ENCODE measurements around the gene WDR17.

DNA sequence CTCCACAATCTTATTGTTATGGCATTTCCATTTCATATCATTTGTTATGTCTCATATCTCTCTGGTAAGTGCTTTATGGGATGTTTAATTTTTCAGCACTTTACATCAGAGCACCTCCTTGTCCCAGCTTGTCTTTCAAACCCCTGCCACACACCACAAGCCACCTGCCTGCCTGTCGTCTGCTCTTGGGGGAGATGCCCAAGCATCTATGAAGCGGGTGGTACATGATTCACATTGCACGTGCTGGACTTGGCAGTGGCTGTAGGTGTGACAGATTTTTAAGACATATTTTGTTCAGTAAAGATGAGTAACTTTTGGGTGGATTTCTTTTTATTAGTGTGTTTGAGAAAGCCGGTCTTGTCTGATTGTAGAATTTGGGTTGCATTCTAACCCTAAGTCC lies 143.9 kb downstream of the WDR17 start:
- TF ChIP-seq, protein P1, sequence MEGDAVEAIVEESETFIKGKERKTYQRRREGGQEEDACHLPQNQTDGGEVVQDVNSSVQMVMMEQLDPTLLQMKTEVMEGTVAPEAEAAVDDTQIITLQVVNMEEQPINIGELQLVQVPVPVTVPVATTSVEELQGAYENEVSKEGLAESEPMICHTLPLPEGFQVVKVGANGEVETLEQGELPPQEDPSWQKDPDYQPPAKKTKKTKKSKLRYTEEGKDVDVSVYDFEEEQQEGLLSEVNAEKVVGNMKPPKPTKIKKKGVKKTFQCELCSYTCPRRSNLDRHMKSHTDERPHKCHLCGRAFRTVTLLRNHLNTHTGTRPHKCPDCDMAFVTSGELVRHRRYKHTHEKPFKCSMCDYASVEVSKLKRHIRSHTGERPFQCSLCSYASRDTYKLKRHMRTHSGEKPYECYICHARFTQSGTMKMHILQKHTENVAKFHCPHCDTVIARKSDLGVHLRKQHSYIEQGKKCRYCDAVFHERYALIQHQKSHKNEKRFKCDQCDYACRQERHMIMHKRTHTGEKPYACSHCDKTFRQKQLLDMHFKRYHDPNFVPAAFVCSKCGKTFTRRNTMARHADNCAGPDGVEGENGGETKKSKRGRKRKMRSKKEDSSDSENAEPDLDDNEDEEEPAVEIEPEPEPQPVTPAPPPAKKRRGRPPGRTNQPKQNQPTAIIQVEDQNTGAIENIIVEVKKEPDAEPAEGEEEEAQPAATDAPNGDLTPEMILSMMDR (conservative IDR thresholded peaks at IDR 0.05): no peak
- TF ChIP-seq ZFX (IDR thresholded peaks at IDR 0.05): no peak

All from C4-2B (cell line).